CD14-positive monocyte (primary cell): ENCODE results near the gene BAZ2B. TPM values are rescaled to one million over a fixed set of nuclear protein-coding genes. Genes with fewer than 3 reads are reported as not detected.
A peak's percentile ranks its signal among the peaks of the same experiment; 100 is the strongest.

Source experiments
- DNase-seq, 3 donors: peaks; one replicate each; pipeline ENCODE4 v3.0.0-alpha.2; 2011 to 2022
- H2AFZ ChIP-seq: 2 replicates; pipeline ENCODE4 v1.6.0; 2012; ENCODE audit warnings: mild to moderate bottlenecking, low read depth, low read length, inconsistent platforms; ENCODE audit not compliant: insufficient read depth, poor library complexity, severe bottlenecking
- H3K27ac ChIP-seq, 2 donors: 1 replicate in 1 of 2; 2 replicates in 1 of 2; pipeline ENCODE4 v1.5.1; 2012 to 2013; ENCODE audit warnings: low read length in 2 of 2, control low read depth in 1 of 2, inconsistent platforms in 1 of 2, low read depth in 1 of 2, mild to moderate bottlenecking in 1 of 2
- H3K27me3 ChIP-seq, 2 donors: one replicate each; pipeline versions ENCODE4 v1.6.0 to v1.6.1; 2011 to 2013; ENCODE audit warnings: low read length in 2 of 2; ENCODE audit not compliant: control insufficient read depth in 2 of 2, insufficient read depth in 2 of 2
- H3K36me3 ChIP-seq, 2 donors: replicated peaks in 1 of 2; 1 replicate in 1 of 2; 2 replicates in 1 of 2; pipeline versions ENCODE4 v1.5.1 to v1.6.1; 2012 to 2013; ENCODE audit warnings: low read length in 2 of 2, control low read depth in 1 of 2, inconsistent platforms in 1 of 2, mild to moderate bottlenecking in 1 of 2; ENCODE audit not compliant: insufficient read depth in 2 of 2, control insufficient read depth in 1 of 2
- H3K4me1 ChIP-seq, 2 donors: 1 replicate in 1 of 2; 2 replicates in 1 of 2; pipeline versions ENCODE4 v1.5.1 to v1.6.1; 2012 to 2013; ENCODE audit warnings: low read length in 2 of 2, control low read depth in 1 of 2, inconsistent platforms in 1 of 2, mild to moderate bottlenecking in 1 of 2, moderate library complexity in 1 of 2; ENCODE audit not compliant: insufficient read depth in 2 of 2, control insufficient read depth in 1 of 2
- H3K4me2 ChIP-seq: replicated peaks from 2 replicates; pipeline ENCODE3; 2012; ENCODE audit warnings: low read length, moderate library complexity, mild to moderate bottlenecking; ENCODE audit not compliant: poor library complexity, severe bottlenecking; ENCODE audit errors: extremely low read depth
- H3K4me3 ChIP-seq, 3 experiments: fragments of 200-600 bp in 1 of 3; sonication (generic) in 1 of 3; replicated peaks in 1 of 3; 1 replicate in 2 of 3; 2 replicates in 1 of 3; pipeline ENCODE4 v1.5.1; 2011 to 2013; ENCODE audit warnings: low read length in 3 of 3, mild to moderate bottlenecking in 3 of 3, control low read depth in 2 of 3, low read depth in 2 of 3, inconsistent platforms in 1 of 3, moderate library complexity in 1 of 3
- H3K79me2 ChIP-seq: 2 replicates; pipeline ENCODE4 v1.6.0; 2012; ENCODE audit warnings: mild to moderate bottlenecking, control low read depth, inconsistent platforms, low read length, moderate library complexity; ENCODE audit not compliant: insufficient read depth
- H3K9ac ChIP-seq: 2 replicates; pipeline ENCODE4 v1.6.0; 2017; ENCODE audit warnings: low read length, mild to moderate bottlenecking; ENCODE audit not compliant: insufficient read depth, poor library complexity, severe bottlenecking
- H3K9me3 ChIP-seq, 2 donors: replicated peaks in 1 of 2; 1 replicate in 1 of 2; 2 replicates in 1 of 2; pipeline versions ENCODE4 v1.5.1 to v1.6.1; 2012 to 2013; ENCODE audit warnings: low read length in 2 of 2, control low read depth in 1 of 2; ENCODE audit not compliant: control insufficient read depth in 1 of 2, insufficient read depth in 1 of 2
- H4K20me1 ChIP-seq: 2 replicates; pipeline ENCODE4 v1.6.0; 2012; ENCODE audit warnings: mild to moderate bottlenecking, low read length, control low read depth, moderate library complexity; ENCODE audit not compliant: insufficient read depth
- H3K27ac Mint-ChIP-seq, 7 donors: one replicate each; pipeline ENCODE4 v1.8.0; 2020; ENCODE audit warnings: mild to moderate bottlenecking in 7 of 7, mixed read lengths in 7 of 7, moderate library complexity in 6 of 7, inconsistent platforms in 2 of 7
- H3K27me3 Mint-ChIP-seq, 3 donors: one replicate each; pipeline ENCODE4 v1.8.0; 2021 to 2022; ENCODE audit warnings: low read depth in 3 of 3, mild to moderate bottlenecking in 3 of 3, mixed read lengths in 3 of 3, moderate library complexity in 3 of 3, inconsistent platforms in 1 of 3
- H3K36me3 Mint-ChIP-seq, 2 donors: one replicate each; pipeline ENCODE4 v1.8.0; 2020; ENCODE audit warnings: mixed read lengths in 2 of 2, inconsistent platforms in 1 of 2, mild to moderate bottlenecking in 1 of 2
- H3K4me1 Mint-ChIP-seq: one replicate; pipeline ENCODE4 v1.8.0; 2020; ENCODE audit warnings: mild to moderate bottlenecking, mixed read lengths
- H3K4me3 Mint-ChIP-seq, 2 donors: one replicate each; pipeline ENCODE4 v1.8.0; 2020; ENCODE audit warnings: mild to moderate bottlenecking in 2 of 2, mixed read lengths in 2 of 2, moderate library complexity in 1 of 2
- H3K9me3 Mint-ChIP-seq, 7 donors: one replicate each; pipeline ENCODE4 v1.8.0; 2020 to 2022; ENCODE audit warnings: mixed read lengths in 7 of 7, mild to moderate bottlenecking in 6 of 7, moderate library complexity in 6 of 7, inconsistent platforms in 2 of 7
- WGBS: methylation state at CpG from one replicate; pipeline ENCODE4 v1.1.5; 2013; ENCODE audit warnings: missing lambda C conversion rate; ENCODE audit not compliant: insufficient coverage; 5-methylcytosine and 5-hydroxymethylcytosine counted together
- intact Hi-C, 2 donors: fragments of 100-400 bp; cut with micrococcal nuclease; formaldehyde crosslinking; loops; one replicate each; pipeline versions ENCODE4 v1.15.0 to v1.15.1; 2023
- polyA plus RNA-seq, 3 donors: library from polyadenylated mRNA; depleted of rRNA in 1 of 3; unstranded in 2 of 3; stranded (reverse) in 1 of 3; fragments of 300-500 nt in 2 of 3; fragments of >200 nt in 1 of 3; fragmentation: Illumina TruSeq in 2 of 3; gene quantifications; 1 replicate in 2 of 3; 2 replicates in 1 of 3; pipeline ENCODE4 v1.2.3, GENCODE V29; 2012 to 2021
- TF ChIP-seq, protein P1 (sequence below): fragments of 200-600 bp; IDR thresholded peaks from one replicate; pipeline ENCODE4 v1.8.0; 2022; ENCODE audit warnings: antibody characterized with exemption, mild to moderate bottlenecking

Gene BAZ2B
- polyA plus RNA-seq, 3 donors, result 12.9 to 34.2 (median 31.6) TPM

- peak overlapping the region; percentile 96 for H3K9ac ChIP-seq
- H3K4me1 ChIP-seq, result peaks cover 14 to 43% of the 10 kb centered on the region in 2 donors
- no peaks in the 10 kb centered on the region for H3K9me3 ChIP-seq
- peak overlapping the region; percentile 81 for H2AFZ ChIP-seq
- Mint-ChIP-seq H3K27ac (peak overlapping the region; percentile 92 to 99 (median 98)), H3K36me3 (peaks cover 3 to 5% of the 10 kb centered on the region in 2 donors), H3K4me1 (peaks cover 41% of the 10 kb centered on the region), H3K9me3 (peaks cover 0 to 3% (median 0%) of the 10 kb centered on the region in 7 donors), H3K4me3 (peak overlapping the region; percentile 93), H3K27me3 (no peaks in the 10 kb centered on the region)
- peak; percentile 74 to 80 (median 76) for DNase-seq
- peak overlapping the region; percentile 86 to 92 (median 89) for H3K4me3 ChIP-seq
- H3K36me3 ChIP-seq, result no peaks in the 10 kb centered on the region
- peak overlapping the region; percentile 96 to 97 for H3K27ac ChIP-seq
- TF ChIP-seq, protein P1, sequence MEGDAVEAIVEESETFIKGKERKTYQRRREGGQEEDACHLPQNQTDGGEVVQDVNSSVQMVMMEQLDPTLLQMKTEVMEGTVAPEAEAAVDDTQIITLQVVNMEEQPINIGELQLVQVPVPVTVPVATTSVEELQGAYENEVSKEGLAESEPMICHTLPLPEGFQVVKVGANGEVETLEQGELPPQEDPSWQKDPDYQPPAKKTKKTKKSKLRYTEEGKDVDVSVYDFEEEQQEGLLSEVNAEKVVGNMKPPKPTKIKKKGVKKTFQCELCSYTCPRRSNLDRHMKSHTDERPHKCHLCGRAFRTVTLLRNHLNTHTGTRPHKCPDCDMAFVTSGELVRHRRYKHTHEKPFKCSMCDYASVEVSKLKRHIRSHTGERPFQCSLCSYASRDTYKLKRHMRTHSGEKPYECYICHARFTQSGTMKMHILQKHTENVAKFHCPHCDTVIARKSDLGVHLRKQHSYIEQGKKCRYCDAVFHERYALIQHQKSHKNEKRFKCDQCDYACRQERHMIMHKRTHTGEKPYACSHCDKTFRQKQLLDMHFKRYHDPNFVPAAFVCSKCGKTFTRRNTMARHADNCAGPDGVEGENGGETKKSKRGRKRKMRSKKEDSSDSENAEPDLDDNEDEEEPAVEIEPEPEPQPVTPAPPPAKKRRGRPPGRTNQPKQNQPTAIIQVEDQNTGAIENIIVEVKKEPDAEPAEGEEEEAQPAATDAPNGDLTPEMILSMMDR, result no peak
- no peaks in the 10 kb centered on the region for H3K27me3 ChIP-seq
- H4K20me1 ChIP-seq, result peaks cover 5% of the 10 kb centered on the region
- H3K4me2 ChIP-seq, result peak overlapping the region; percentile 76
- intact Hi-C loops, result no loop called here
- 0% methylated on average over 6 of the region's 16 CpGs for WGBS
- H3K79me2 ChIP-seq, result peaks cover 90% of the 10 kb centered on the region
Observed at GRCh38 chr2:159614534-159615366, 1.6 kb downstream of the BAZ2B start.

DNA sequence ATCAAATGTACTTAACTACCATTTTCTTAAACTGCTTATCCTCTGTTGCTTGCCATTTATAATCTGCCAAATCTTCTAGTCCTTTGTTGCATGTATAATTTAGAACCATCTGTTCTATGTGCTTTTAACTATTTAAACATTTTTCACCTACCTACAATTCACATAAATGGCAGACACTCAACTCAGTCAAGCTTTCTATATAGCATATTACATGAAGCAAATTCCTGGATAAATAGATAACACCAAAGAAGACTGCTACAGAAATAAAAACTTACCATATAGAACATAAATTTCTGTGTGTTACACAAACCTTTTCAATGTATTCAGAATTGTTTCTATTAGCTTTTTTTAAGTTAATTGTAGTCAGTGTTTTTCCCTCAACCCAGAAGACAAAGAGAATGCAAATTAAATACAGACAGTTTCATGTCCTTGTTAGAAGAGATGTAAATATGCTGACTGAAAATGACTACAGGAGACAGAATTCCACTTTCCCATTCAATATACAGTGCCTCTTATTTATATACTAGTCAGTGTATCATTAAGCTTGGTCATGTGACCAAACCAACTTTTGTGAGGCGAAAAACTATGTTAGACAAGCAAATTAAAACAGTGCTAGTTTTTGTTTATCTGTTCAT lies 2.6 kb downstream of the BAZ2B start:
- TF ChIP-seq, protein P1, result no peak
- Mint-ChIP-seq H3K36me3 (peaks cover 3 to 7% of the 10 kb centered on the region in 2 donors), H3K27ac (peak overlapping the region in 6 of 7 donors; percentile 1 to 99 (median 95)), H3K4me1 (peaks cover 40% of the 10 kb centered on the region), H3K4me3 (peak overlapping the region; percentile 93), H3K27me3 (no peaks in the 10 kb centered on the region), H3K9me3 (peaks cover 0 to 3% (median 0%) of the 10 kb centered on the region in 7 donors)
- Histone ChIP-seq H3K9me3 (no peaks in the 10 kb centered on the region), H4K20me1 (peaks cover 15% of the 10 kb centered on the region), H2AFZ (peak overlapping the region; percentile 60), H3K79me2 (peaks cover 95% of the 10 kb centered on the region), H3K4me3 (peak overlapping the region; percentile 86 to 92 (median 89)), H3K4me1 (peaks cover 14 to 39% of the 10 kb centered on the region in 2 donors), H3K27ac (peak overlapping the region in 1 of 2 donors; percentile 96), H3K9ac (peak overlapping the region; percentile 96), H3K36me3 (no peaks in the 10 kb centered on the region), H3K27me3 (no peaks in the 10 kb centered on the region), H3K4me2 (peak overlapping the region; percentile 76)
- DNase-seq, result peak in 2 of 3 donors; percentile 13 to 27
- intact Hi-C loops, result no loop called here
- WGBS, result no CpG with 5 or more reads among the region's 1 CpG
